Cerebellar nuclear complex (tissue), 1 donor: Measurements from ENCODE around the gene KRT35.

Experiments
- DNase-seq, 2 experiments: peaks; one replicate each; lab custom pipeline; 2025; lab: John Stamatoyannopoulos, UW

The KRT35 gene

GRCh38 chr17:41486809-41487530 lies 6.0 kb upstream of the KRT35 start:
- DNase-seq: no peak

GRCh38 chr17:41486316-41486715 lies 5.4 kb upstream of the KRT35 start:
- DNase-seq: no peak

- no peak for DNase-seq
These were observed 4.3 kb upstream of the KRT35 start for GRCh38 chr17:41484920-41485904.

- no peak for DNase-seq
These were observed 3.3 kb upstream of the KRT35 start for GRCh38 chr17:41483991-41484826.

GRCh38 chr17:41483531-41483930 lies 2.6 kb upstream of the KRT35 start:
- DNase-seq: no peak

- no peak for DNase-seq
These were observed 370 bp downstream of the KRT35 start for GRCh38 chr17:41480581-41480980.

GRCh38 chr17:41480136-41480535 lies 815 bp downstream of the KRT35 start:
- DNase-seq: no peak

GRCh38 chr17:41478237-41478636 lies 2.7 kb downstream of the KRT35 start:
- DNase-seq: no peak

- no peak for DNase-seq
These were observed 3.8 kb downstream of the KRT35 start for GRCh38 chr17:41476866-41477815.

GRCh38 chr17:41475421-41475820 lies 5.5 kb downstream of the KRT35 start:
- DNase-seq: no peak

- DNase-seq: no peak
These were observed 6.1 kb downstream of the KRT35 start for GRCh38 chr17:41474863-41475262.

- DNase-seq: no peak
These were observed 12.6 kb downstream of the KRT35 start for GRCh38 chr17:41468346-41468745.

- DNase-seq: no peak
These were observed 13.4 kb downstream of the KRT35 start for GRCh38 chr17:41467561-41467960.

- no peak for DNase-seq
These were observed 14.0 kb downstream of the KRT35 start, which contains the start of gene KRT32 for GRCh38 chr17:41466988-41467387. Gene KRT32 (minus strand): TSS chr17:41467386. CDS start chr17:41467325, 61 bp downstream.

GRCh38 chr17:41464682-41465081 lies 16.3 kb downstream of the KRT35 start:
- DNase-seq: no peak

GRCh38 chr17:41464173-41464572 lies 16.8 kb downstream of the KRT35 start:
- DNase-seq: no peak

GRCh38 chr17:41463746-41464145 lies 17.2 kb downstream of the KRT35 start:
- DNase-seq: no peak

- no peak for DNase-seq
These were observed 18.2 kb downstream of the KRT35 start for GRCh38 chr17:41462705-41463104.

- no peak for DNase-seq
These were observed 23.3 kb downstream of the KRT35 start for GRCh38 chr17:41457676-41458075.

GRCh38 chr17:41456204-41456603 lies 24.7 kb downstream of the KRT35 start:
- no peak for DNase-seq

- DNase-seq: no peak
These were observed 25.7 kb downstream of the KRT35 start for GRCh38 chr17:41455236-41455635.
